Stimulated activated CD8-positive, alpha-beta memory T cell treated with anti-CD3 and anti-CD28 coated beads, Interleukin-15, amount 100 ng/mL, for 4 hours (primary cell): Measurements from ENCODE around the gene TMEM242.

Experiments used
- DNase-seq, 2 donors: peaks; one replicate each; pipeline ENCODE4 v3.0.0-alpha.2; 2020; ENCODE audit warnings: low read depth in 2 of 2

TMEM242 gene

DNA sequence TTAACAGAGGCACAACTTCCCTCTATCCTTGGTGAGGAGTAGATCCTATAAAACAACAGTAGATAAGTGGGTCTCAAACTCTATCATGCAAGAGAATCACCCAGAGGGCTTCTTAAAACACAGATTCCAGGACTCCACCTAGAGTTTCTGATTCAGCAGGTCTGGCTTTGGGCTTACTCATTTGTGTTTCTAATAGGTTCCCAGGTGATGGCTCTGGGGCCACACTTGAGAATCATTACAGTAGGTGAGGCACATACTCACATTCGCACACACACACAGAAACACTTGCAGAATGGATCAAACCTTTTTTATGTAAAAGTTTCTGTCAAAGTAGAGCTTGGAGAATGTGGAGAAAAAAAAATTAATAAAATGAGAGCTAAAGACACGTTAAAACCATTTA lies 52.4 kb downstream of the TMEM242 start:
- no peak for DNase-seq

DNA sequence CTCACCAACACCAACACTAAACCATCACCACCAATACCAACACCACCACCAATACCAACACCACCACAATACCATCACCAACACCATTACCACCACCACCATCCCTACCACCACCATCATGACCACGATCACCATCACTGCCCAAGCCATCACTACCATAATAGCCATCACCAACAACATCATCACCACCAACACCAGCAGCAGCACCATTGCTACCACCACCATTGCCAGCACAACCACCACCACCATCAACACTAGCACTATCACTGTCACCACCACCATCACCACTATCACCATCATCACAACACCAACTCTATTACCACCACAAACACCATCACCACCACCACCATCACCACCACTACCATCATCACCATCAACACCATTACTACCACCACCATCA lies 53.0 kb downstream of the TMEM242 start:
- DNase-seq = no peak

DNA sequence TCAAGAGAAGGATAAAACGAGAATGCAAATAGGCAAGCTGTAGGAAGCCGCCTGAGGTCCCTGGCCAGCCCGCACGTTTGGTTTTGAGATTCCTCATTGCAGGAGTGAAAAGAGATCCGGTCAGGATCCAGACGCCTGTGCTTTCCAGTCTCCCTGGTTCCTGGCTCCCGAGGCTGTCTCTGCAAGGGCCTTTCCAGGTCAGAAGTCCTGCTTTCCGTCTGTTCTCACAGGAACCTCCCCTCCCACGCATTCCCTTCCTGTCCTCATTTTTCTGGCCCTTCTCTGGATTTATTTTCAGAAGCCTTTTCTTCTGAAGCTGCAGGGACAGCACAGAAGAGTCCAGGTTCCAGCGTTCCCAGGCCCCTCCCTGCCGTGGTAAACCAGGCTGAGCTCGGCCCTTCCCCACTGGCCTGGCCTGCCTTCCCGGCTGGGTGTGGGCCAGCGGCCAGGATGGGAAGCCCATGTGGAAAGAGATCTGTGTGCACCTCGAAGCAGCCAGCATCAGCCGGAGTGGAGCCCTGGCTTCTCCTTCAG lies 54.0 kb downstream of the TMEM242 start:
- no peak for DNase-seq

DNA sequence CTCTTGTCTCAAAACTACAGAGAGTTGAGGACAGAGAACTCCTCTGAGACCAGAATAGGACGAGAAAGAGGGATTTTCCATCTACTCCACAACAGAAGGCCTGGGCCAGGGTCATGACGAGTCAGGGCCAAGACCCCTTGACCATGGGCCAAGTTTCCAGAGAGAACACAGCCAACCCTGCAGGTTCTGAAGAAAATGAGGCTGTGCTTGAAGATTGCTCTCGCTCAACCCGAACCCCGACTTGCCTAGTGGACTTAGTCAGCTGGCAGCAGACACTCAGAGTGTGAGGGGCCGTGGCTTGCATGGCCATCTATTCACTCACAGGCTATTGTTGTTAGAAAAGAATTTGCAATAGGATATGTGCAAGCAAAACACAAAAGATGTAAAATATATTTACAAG lies 54.5 kb downstream of the TMEM242 start:
- DNase-seq = no peak

- no peak for DNase-seq
These were observed 54.9 kb downstream of the TMEM242 start for GRCh38 chr6:157268396-157268795.

DNA sequence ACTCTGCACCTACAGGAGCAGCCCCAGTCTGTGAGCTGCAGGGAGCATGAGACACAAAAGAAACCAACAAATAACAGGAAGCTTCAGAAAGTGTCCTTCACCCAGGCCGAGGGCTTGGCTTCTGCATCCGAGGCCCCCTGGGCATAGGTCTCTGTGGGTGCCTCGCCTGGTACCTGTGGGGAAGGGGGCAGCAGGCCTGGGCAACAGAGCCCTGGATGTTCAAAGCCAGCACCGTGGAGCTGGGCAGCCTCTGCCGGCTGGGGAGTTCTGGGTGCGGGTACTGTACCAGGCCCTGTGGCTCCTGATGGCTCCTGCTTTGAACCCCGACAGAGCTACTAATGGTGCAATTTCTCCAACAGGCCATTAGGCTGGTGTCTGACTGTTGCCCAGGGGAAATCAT lies 55.7 kb downstream of the TMEM242 start:
- DNase-seq = no peak

GRCh38 chr6:157267109-157267611 lies 56.2 kb downstream of the TMEM242 start:
- DNase-seq = no peak

DNA sequence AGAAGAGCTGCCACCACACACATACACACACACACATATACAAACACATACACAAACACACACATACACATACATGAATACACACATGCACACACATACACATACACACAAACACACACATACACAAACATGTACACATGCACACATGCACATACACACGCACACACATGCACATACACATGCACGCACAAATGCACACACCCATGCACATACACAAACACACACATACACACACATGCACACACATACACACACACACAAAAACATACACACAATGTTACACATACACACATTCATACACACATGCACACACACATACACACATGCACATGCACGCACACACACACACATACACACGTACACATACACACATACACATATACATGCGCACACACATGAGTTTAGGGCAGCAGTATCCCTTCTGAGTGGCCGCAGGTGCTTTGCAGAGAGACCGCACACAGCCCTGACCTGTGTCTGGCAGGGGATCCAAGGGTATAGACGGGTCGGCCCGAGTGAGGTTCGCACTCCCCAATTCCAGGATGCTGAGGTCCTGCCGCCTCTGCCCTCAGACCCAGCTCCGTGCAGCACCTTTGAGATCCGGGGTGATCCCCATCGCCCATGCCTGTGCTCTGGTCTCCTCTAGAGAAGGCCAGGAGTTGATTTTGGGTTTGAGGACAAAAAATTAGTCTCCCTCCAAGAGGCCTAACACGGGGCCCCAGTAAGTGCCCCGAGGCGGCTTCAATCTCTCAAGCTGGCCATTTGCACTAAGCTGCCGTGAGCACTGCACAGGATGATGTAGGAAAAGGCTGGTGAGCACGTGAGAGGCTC lies 56.8 kb downstream of the TMEM242 start:
- DNase-seq = no peak

GRCh38 chr6:157265635-157266034 lies 57.7 kb downstream of the TMEM242 start:
- DNase-seq = no peak

- DNase-seq = no peak
These were observed 58.1 kb downstream of the TMEM242 start for GRCh38 chr6:157265186-157265585.

DNA sequence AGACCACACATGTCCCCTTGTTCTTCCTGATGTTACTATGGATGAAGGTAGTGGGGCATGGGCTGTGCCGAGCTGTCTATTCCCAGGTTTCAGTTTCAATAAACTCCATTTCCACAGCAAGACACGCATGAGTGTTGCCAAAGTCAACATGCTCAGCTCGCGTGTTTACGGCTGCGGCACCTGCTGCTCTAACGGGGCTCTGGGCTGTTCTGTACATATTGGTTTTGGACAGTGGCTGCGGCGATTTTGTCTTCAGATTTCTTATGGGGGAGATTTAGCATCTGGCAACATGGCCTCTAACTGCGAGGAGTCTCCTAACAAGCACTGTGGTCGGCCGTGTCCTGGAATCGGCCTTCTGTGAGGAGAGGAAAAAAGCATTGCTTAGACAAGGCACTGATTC lies 58.6 kb downstream of the TMEM242 start:
- no peak for DNase-seq

GRCh38 chr6:157263881-157264397 lies 59.4 kb downstream of the TMEM242 start:
- no peak for DNase-seq

- DNase-seq = no peak
These were observed 60.2 kb downstream of the TMEM242 start for GRCh38 chr6:157263146-157263545.

DNA sequence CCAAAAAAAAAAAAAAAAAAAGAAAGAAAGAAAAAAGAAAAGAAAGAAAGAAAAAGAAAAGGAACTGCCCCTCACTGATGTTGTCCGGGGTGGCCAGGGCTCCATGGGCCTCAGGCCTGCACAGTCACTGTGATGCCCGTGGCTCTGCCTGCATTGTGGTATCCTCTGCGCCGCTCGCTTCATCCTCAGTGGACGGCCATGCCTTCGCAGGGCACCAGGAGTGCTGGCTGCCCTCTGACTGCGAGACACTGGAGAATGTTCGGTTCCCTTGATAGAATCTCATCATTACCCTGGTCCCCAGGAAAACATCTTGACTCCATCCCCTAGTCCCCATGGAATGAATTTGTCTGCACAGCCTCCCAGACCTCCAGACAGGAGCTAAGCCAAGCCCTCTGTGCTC lies 61.7 kb downstream of the TMEM242 start:
- no peak for DNase-seq

- DNase-seq = no peak
These were observed 62.4 kb downstream of the TMEM242 start for GRCh38 chr6:157260735-157261410.

DNA sequence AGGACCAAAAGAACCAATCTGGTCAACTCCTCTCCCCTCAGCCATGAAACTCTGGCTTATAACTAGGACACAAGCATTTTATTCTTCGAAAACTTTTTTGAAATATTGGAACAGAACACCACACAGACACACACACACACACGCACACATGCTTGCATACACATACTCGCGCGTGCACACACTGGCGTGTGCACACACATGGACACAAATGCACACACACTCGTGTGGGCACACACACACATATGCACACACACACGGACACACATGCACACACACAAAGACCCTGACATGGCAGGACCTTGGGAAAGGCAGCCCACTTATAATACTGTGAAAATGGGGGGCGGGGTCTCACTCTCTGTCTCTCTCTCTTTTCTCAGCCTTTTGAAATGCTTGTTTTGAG lies 63.9 kb downstream of the TMEM242 start:
- no peak for DNase-seq

GRCh38 chr6:157258878-157259277 lies 64.4 kb downstream of the TMEM242 start:
- DNase-seq = no peak

DNA sequence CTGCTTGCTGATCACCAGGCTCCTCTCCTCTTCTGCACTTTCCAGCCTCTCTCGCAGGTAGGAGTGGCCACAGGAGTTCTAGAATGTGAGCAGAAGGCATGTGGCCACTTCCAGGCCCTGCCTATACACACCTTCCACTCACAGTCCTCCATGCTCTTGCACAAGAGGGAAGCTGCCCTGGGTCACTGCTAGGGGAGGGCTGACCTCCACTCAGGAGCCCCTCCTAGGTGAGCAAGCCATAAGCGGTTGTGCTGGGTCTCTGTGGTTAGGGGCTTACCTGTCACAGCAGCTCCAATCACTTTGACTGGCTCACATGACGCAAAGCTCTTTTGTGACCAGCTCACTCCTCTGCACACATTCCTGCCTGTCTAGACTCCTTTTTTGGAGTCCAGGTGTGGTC lies 68.2 kb downstream of the TMEM242 start:
- DNase-seq = no peak

DNA sequence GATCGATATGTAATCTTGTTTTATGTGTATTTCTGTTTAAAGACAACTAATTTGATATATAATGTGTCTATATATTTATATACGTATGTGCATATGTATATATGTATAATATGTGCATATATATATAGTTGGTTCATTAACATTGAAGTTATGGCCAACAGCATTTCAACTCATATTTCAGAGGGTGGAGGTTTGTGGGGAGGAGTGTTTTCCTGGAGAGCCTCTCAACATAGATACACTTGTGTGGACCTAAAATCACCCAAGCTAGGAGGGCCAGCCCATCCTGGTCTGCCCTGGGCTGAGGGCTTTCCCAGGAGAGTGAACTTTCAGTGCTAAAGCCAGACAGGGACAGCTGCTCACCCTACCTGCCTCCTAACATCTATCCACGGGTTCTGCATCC lies 68.8 kb downstream of the TMEM242 start:
- no peak for DNase-seq

- no peak for DNase-seq
These were observed 69.6 kb downstream of the TMEM242 start for GRCh38 chr6:157253699-157254098.

DNA sequence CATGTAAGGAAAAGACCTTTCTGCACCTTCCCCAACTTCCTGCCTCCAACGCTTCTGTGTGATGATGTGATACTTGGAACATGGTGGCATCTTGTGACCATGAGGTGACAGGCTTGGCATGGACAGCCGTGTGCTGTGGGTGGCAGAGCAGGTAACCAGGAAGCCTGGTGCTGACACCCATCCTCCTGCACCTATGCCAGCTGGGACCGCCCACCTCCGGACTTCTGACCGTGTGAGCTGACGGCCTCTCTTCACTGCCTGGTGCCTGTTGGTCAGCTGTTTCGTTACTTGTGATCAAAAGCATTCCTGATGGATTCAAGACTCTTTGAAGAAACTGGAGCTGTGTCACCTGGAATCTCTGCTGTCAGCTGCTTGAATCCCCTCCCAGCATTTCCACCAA lies 70.3 kb downstream of the TMEM242 start:
- DNase-seq = no peak

GRCh38 chr6:157251586-157252247 lies 71.6 kb downstream of the TMEM242 start:
- no peak for DNase-seq
